LNCaP clone FGC (cell line): ENCODE measurements around the gene OPCML.

Experiments
- DNase-seq: peaks from one replicate; pipeline ENCODE4 v3.0.0-alpha.2; 2011; ENCODE audit warnings: low read depth
- H3K4me3 ChIP-seq: 2 replicates; pipeline ENCODE4 v1.5.1; 2011; ENCODE audit warnings: mild to moderate bottlenecking, low read depth, low read length, control low read depth
- TF ChIP-seq, protein P1 (sequence below): IDR thresholded peaks from 2 replicates; pipeline ENCODE4 v1.5.1; 2012; ENCODE audit warnings: mild to moderate bottlenecking; ENCODE audit not compliant: control insufficient read depth, insufficient read depth; ENCODE audit errors: extremely low read depth

OPCML gene

DNA sequence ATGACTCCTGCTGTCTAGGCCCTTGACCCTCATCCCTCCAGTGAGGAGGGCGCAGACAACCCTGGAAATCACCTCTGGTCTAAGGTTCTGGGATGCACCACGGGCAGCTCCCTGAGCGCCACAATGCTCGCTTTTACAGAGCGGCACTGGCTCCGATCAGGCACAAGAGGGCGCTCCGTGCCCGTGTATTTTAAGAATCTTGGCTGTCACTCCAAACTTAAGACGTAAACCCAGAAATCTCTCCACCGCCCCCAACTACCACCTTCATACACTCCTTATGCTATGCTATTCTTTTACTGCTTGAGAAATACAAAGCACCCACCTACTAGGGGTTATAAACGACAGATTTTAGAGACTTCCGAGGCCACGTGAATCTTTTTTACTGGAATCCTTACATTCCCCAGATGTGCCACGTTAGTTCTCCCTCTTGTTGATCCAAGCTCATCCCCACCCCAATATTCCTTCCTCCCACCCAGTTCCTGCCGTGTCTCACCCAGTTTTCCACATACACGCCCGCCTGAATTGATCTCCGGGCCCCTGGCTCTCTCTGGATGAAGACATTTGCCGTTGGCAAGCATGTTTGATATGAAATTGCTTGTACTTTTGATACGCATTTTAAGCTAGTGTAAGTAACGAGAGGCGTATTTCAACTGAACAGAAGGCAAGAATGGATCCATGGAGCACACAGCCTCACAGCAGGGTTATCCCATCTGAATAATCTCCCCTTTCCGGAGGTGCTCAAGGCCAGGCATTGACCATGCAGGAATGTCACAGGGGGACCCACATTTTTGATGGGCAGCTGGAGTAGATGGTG, 453.5 kb downstream of the OPCML start:
- DNase-seq, result peak; percentile 3
- TF ChIP-seq, protein P1, sequence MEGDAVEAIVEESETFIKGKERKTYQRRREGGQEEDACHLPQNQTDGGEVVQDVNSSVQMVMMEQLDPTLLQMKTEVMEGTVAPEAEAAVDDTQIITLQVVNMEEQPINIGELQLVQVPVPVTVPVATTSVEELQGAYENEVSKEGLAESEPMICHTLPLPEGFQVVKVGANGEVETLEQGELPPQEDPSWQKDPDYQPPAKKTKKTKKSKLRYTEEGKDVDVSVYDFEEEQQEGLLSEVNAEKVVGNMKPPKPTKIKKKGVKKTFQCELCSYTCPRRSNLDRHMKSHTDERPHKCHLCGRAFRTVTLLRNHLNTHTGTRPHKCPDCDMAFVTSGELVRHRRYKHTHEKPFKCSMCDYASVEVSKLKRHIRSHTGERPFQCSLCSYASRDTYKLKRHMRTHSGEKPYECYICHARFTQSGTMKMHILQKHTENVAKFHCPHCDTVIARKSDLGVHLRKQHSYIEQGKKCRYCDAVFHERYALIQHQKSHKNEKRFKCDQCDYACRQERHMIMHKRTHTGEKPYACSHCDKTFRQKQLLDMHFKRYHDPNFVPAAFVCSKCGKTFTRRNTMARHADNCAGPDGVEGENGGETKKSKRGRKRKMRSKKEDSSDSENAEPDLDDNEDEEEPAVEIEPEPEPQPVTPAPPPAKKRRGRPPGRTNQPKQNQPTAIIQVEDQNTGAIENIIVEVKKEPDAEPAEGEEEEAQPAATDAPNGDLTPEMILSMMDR, result peak; percentile 92
- no peak overlapping the region for H3K4me3 ChIP-seq

DNA sequence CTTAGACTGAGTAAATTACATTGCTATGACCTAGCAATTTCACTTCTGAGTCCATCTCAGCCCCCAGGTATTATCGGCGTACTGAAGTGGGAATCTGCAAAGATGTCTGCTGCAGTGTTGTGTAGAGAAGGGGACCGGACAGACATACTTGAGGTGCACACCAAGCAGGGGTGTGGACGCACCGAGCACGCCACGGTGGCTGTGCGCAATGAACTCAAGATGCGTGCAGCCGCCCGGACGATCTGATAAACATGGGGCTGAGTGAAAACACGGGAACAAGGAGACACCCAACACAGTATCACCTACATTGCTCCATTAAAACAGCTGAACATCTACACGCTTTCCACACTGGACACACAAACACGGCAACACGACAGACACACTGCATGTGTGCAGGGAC, 454.3 kb downstream of the OPCML start:
- TF ChIP-seq, protein P1, result no peak
- H3K4me3 ChIP-seq, result no peak overlapping the region
- DNase-seq, result no peak

DNA sequence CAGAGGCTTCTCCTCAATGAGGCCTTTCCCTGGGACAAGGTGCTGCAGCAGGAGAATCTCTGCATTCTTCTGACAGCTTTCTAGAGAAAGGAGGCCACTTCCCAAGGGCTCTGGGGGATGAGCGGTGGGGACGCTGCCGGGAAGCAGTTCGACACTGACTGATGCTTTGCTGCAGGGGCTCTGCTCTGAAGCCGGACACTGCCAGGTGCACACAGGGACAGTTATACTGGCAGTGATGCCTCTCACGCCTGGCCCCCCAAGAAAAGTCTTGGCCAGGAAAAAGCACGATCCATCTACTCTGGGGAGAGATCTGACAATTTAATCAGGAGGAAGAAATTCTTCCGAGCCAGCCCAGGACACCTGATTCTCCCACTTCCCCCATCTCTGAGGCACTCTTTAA, 456.9 kb downstream of the OPCML start:
- no peak overlapping the region for H3K4me3 ChIP-seq
- TF ChIP-seq, protein P1, result no peak
- DNase-seq, result no peak

DNA sequence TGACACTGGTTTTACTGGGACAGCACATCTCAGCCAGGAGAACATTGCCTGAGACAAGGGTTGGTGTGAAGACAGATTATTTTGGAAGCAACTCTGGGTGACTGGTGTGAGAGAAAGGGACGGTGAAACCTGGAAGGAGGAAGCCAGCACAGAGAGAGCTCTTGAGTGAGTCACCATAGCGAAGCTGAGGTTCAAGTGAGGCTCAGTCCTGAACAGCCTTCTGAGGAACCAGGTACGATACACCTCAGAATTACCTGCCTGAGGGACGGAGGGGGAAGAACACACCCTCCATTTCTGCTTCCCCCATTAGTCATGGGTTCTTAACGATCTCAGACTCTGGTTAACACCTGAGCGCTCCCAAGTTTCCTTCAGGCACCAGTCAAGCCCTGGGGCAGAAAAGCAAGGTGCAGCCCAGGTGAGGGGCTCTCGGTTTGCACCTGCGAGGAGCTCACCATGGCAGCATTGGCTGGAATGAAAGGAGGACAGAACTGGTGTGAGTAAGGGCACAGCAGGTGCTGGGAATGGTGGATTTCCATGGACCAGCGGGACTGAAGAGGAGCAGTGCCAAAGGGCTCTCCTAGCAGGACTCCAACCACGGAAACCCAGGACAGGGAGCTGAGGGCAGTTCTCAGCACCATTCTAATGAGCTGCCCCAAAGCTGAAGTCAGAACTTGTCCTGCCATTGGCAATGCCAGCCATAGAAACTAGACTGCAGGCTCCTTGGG, 459.3 kb downstream of the OPCML start:
- H3K4me3 ChIP-seq, result no peak overlapping the region
- TF ChIP-seq, protein P1, result no peak
- no peak for DNase-seq

DNA sequence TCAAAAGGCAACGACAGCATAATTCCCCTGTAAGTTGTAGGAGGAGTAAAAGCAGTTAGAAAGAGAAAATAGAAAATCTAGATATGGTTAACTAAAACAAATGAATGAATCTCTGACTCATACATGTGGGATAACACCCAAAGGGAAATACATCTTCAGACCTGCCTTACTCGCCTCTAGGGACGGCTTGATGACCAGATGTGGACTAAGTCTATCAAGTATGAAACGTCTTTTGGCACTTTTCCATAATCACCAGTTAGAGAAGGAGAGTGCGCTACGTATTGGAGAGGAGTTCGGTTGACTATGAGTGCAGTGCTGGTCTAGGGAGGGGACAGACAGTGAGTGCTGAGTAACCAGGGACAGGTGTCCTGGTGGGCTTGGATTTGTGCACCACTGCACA, 459.9 kb downstream of the OPCML start:
- no peak for DNase-seq
- TF ChIP-seq, protein P1, result no peak
- no peak overlapping the region for H3K4me3 ChIP-seq

DNA sequence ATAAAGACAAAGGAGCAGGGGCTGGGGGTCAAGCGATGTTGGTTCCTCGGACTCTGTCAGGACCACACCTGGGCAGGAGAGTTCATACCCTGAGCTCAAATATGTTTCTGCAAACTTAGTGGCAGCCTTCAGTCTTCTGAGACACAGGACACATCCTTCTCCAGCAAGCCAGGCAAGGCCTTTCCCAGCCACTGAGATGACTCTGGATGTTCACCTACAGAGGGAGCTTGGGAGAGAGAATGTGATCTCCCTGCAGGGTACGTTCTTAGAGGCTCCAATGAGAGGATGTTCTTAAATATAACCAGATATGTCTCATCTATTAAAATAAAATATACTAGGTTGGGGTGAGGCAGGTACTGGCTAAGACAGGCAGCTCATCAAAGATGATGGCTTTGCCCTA, 461.5 kb downstream of the OPCML start:
- TF ChIP-seq, protein P1, result no peak
- no peak overlapping the region for H3K4me3 ChIP-seq
- DNase-seq, result no peak
